ENCODE results near the gene KBTBD6.
"Not testable (repeated sequence)": the region's sequence is repeated elsewhere in the genome, so short reads cannot be mapped to it uniquely, and the experiment has no call there.

The KBTBD6 gene

GRCh38 chr13:41144576-41144975, 12.0 kb upstream of the KBTBD6 start:
- no peak overlapping the region for H3K27ac ChIP-seq
- TF ChIP-seq, protein P1, sequence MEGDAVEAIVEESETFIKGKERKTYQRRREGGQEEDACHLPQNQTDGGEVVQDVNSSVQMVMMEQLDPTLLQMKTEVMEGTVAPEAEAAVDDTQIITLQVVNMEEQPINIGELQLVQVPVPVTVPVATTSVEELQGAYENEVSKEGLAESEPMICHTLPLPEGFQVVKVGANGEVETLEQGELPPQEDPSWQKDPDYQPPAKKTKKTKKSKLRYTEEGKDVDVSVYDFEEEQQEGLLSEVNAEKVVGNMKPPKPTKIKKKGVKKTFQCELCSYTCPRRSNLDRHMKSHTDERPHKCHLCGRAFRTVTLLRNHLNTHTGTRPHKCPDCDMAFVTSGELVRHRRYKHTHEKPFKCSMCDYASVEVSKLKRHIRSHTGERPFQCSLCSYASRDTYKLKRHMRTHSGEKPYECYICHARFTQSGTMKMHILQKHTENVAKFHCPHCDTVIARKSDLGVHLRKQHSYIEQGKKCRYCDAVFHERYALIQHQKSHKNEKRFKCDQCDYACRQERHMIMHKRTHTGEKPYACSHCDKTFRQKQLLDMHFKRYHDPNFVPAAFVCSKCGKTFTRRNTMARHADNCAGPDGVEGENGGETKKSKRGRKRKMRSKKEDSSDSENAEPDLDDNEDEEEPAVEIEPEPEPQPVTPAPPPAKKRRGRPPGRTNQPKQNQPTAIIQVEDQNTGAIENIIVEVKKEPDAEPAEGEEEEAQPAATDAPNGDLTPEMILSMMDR (conservative IDR thresholded peaks at IDR 0.05), result no peak
- TF ChIP-seq ZFX (IDR thresholded peaks at IDR 0.05), result no peak

GRCh38 chr13:41139296-41139966, 6.8 kb upstream of the KBTBD6 start:
- H3K27ac ChIP-seq, result no peak overlapping the region
- no peak for TF ChIP-seq ZFX (IDR thresholded peaks at IDR 0.05)
- TF ChIP-seq, protein P1 (conservative IDR thresholded peaks at IDR 0.05), result no peak

DNA sequence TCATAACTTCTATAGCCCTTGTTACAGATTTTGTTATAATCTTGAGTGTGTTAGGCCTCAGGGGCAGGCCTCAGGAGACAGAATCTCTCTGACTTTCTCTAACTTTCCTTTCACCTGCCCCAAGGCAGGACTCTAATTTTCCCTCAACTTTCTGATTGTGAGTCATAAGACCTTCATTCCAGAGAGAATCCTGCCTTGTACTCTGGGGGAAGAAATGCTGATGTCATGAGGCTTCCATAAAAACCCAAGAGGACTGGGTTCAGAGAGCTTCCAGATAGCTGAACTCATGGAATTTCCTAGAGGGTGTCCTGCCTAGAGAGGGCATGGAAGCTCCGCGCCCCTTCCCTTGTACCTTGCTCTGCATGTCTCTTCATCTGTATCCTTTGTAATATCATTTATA, 5.3 kb upstream of the KBTBD6 start:
- no peak for TF ChIP-seq ZFX (IDR thresholded peaks at IDR 0.05)
- TF ChIP-seq, protein P1 (conservative IDR thresholded peaks at IDR 0.05), result no peak
- no peak overlapping the region for H3K27ac ChIP-seq

DNA sequence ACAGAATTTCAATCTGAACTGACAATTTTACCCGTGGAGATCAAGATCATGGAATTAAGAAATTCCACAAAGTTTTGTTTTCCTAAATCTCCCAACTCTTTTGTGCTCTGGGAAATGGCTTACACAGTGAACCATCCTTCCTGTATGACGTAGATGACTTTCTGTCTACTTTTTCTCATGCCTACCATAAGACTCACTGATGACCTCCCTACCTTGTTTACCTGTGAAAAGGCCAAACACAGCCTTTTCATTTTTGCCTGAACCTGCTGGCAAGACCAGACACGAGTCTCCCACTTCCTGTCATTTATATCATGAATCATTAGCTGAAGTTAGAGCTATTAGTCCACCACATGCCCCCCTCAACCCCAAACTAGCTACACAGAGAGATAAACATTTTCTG, 4.6 kb upstream of the KBTBD6 start:
- no peak overlapping the region for H3K27ac ChIP-seq

DNA sequence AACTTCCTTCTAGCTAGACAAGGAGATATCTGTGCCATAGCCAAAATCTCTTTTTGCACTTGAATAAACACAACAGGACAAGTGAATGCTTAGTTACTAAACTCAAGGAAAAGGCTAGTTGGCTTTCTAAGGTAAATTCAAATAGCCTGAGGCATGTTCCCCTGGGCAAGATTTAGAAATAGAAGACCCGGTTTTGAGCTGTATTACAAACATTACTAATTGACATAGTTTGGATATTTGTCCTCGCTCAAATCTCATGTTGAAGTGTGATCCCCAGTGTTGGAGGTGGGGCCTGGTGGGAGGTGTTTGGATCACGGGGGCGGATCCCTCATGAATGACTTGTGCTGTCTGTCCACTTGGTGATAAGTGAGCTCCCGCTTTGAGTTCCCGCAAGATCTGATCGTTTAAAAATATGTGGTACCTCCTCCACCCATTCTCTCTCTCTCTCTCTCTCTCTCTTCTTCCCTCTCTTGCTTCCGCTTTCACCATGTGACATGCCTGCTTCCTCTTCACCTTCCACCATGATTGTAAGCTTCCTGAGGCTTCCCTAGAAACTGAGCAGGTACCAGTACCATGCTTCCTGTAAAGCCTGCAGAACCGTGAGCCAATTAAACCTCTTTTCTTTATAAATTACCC, 3.9 kb upstream of the KBTBD6 start:
- TF ChIP-seq, protein P1 (conservative IDR thresholded peaks at IDR 0.05), result no peak
- TF ChIP-seq ZFX (IDR thresholded peaks at IDR 0.05), result no peak
- H3K27ac ChIP-seq, result no peak overlapping the region

More for the DNA sequence above, 4.6 kb upstream of the KBTBD6 start:
- TF ChIP-seq, protein P1 (conservative IDR thresholded peaks at IDR 0.05), result no peak
- TF ChIP-seq ZFX (IDR thresholded peaks at IDR 0.05), result no peak

DNA sequence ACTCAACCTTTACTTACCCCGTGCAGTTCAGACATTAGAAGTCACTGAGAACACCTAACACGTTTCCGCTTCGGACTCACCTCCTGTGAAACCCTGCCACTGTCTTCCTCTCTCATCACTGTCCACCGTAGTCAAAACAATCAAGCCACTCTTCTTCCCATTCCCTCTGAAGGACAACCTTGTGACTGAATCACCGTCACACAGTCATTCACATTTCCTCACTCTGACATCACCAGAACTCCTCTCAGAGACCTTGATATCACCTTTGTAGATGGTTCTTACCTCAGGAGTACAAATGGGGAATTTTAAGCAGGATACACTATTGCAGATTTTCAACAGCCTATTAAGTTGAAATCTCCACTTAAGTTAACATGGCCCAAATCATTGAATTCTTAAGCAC, 1.3 kb upstream of the KBTBD6 start:
- H3K27ac ChIP-seq, result no peak overlapping the region
- TF ChIP-seq, protein P1 (conservative IDR thresholded peaks at IDR 0.05), result no peak
- no peak for TF ChIP-seq ZFX (IDR thresholded peaks at IDR 0.05)

- TF ChIP-seq ZFX (IDR thresholded peaks at IDR 0.05), result peak; percentile 24; the same call in 1 of the 2 replicates
- peak overlapping the region; percentile 77 for H3K27ac ChIP-seq
These were observed 716 bp downstream of the KBTBD6 start for GRCh38 chr13:41131660-41132511.

GRCh38 chr13:41131189-41131588, 1.4 kb downstream of the KBTBD6 start:
- H3K27ac ChIP-seq, result not testable (repeated sequence)
